IMR-90 (cell line): ENCODE data around the gene TNFSF13B. TPM values are rescaled to one million over a fixed set of nuclear protein-coding genes. Genes with fewer than 3 reads are reported as not detected.

Experiments used
- ATAC-seq: fragments of 200-7000 bp; cut with Tn5 transposase; 2 replicates; pipeline ENCODE4 v1.9.1; 2020; ENCODE audit warnings: low read depth, mild to moderate bottlenecking, moderate library complexity
- BruUV-seq: library from RNA; stranded (reverse); fragments of 400-500 nt; replicated peaks from 2 replicates; lab custom pipeline; 2021; lab: Mats Ljungman, UMichigan
- CTCF ChIA-PET: fragments of 300-600 bp; formaldehyde crosslinking; extraction: SDS; loops from one replicate; lab custom pipeline; 2021; ENCODE audit warnings: antibody characterized with exemption; lab: Yijun Ruan, JAX
- POLR2A ChIA-PET: fragments of 300-600 bp; sonication (Branson Sonifier 250); formaldehyde crosslinking; loops from one replicate; lab custom pipeline; 2022; ENCODE audit warnings: antibody characterized with exemption; ENCODE audit not compliant: unreplicated experiment; lab: Charles Lee
- DNase-seq: peaks from one replicate; pipeline ENCODE4 v3.0.0; 2013
- H2AFZ ChIP-seq: replicated peaks from 2 replicates; pipeline ENCODE3; 2013; ENCODE audit warnings: low read length, mild to moderate bottlenecking; ENCODE audit not compliant: poor library complexity
- H2AK5ac ChIP-seq: 2 replicates; pipeline ENCODE4 v1.6.1; 2013; ENCODE audit warnings: low read depth, low read length, inconsistent platforms
- H2AK9ac ChIP-seq: replicated peaks from 2 replicates; pipeline ENCODE3; 2013; ENCODE audit warnings: mild to moderate bottlenecking, low read depth, low read length, moderate library complexity; ENCODE audit not compliant: poor library complexity
- H2BK120ac ChIP-seq: 2 replicates; pipeline ENCODE4 v1.6.1; 2013; ENCODE audit warnings: low read depth, low read length, inconsistent platforms
- H2BK15ac ChIP-seq: 3 replicates; pipeline ENCODE4 v1.6.1; 2013; ENCODE audit warnings: low read depth, low read length, inconsistent platforms
- H2BK20ac ChIP-seq: 2 replicates; pipeline ENCODE4 v1.6.1; 2013; ENCODE audit warnings: low read depth, mild to moderate bottlenecking, inconsistent platforms, low read length, moderate library complexity
- H2BK5ac ChIP-seq: 2 replicates; pipeline ENCODE4 v1.6.1; 2013; ENCODE audit warnings: mild to moderate bottlenecking, low read depth, low read length, inconsistent platforms; ENCODE audit not compliant: poor library complexity, severe bottlenecking
- H3K14ac ChIP-seq: replicated peaks from 2 replicates; pipeline ENCODE4 v1.6.1; 2013; ENCODE audit warnings: low read depth, low read length, inconsistent platforms
- H3K18ac ChIP-seq: 2 replicates; pipeline ENCODE4 v1.6.1; 2013; ENCODE audit warnings: low read depth, low read length, control low read depth
- H3K23ac ChIP-seq: 2 replicates; pipeline ENCODE4 v1.6.1; 2013; ENCODE audit warnings: low read depth, low read length, inconsistent platforms
- H3K27ac ChIP-seq: 2 replicates; pipeline ENCODE4 v1.5.1; 2013; ENCODE audit warnings: mild to moderate bottlenecking, control low read depth, low read length; ENCODE audit not compliant: insufficient read depth
- H3K27me3 ChIP-seq: 2 replicates; pipeline ENCODE4 v1.6.1; 2013; ENCODE audit warnings: low read length; ENCODE audit not compliant: control insufficient read depth, insufficient read depth
- H3K36me3 ChIP-seq: 2 replicates; pipeline ENCODE4 v1.6.1; 2013; ENCODE audit warnings: low read length, mixed read lengths; ENCODE audit not compliant: control insufficient read depth, insufficient read depth
- H3K4ac ChIP-seq: 2 replicates; pipeline ENCODE4 v1.6.1; 2013; ENCODE audit warnings: low read depth, low read length, inconsistent platforms
- H3K4me1 ChIP-seq: 2 replicates; pipeline ENCODE4 v1.6.1; 2013; ENCODE audit warnings: low read length, mixed read lengths; ENCODE audit not compliant: control insufficient read depth, insufficient read depth
- H3K4me2 ChIP-seq: 2 replicates; pipeline ENCODE4 v1.6.1; 2013; ENCODE audit warnings: low read depth, mild to moderate bottlenecking, control low read depth, low read length, moderate library complexity
- H3K4me3 ChIP-seq: 2 replicates; pipeline ENCODE4 v1.5.1; 2013; ENCODE audit warnings: low read depth, mild to moderate bottlenecking, control low read depth, low read length, moderate library complexity; ENCODE audit not compliant: insufficient read depth
- H3K56ac ChIP-seq: 2 replicates; pipeline ENCODE4 v1.6.1; 2013; ENCODE audit warnings: low read length, inconsistent platforms; ENCODE audit not compliant: insufficient read depth; ENCODE audit errors: extremely low read depth
- H3K79me1 ChIP-seq, 2 experiments: 2 replicates each; pipeline ENCODE4 v1.6.1; 2013; ENCODE audit warnings: low read length in 2 of 2, inconsistent platforms in 1 of 2, low read depth in 1 of 2
- H3K9ac ChIP-seq: 2 replicates; pipeline ENCODE4 v1.6.1; 2013; ENCODE audit warnings: low read depth, low read length, control low read depth
- H3K9me1 ChIP-seq: 2 replicates; pipeline ENCODE4 v1.6.1; 2013; ENCODE audit warnings: low read length, inconsistent platforms; ENCODE audit not compliant: insufficient read depth
- H3K9me3 ChIP-seq: 2 replicates; pipeline ENCODE4 v1.6.1; 2013; ENCODE audit warnings: low read length; ENCODE audit not compliant: control insufficient read depth, insufficient read depth
- H4K20me1 ChIP-seq: 2 replicates; pipeline ENCODE4 v1.6.1; 2013; ENCODE audit warnings: low read length, inconsistent platforms; ENCODE audit not compliant: insufficient read depth
- H4K5ac ChIP-seq: 2 replicates; pipeline ENCODE4 v1.6.1; 2013; ENCODE audit warnings: mild to moderate bottlenecking, low read depth, low read length, control low read depth
- H4K8ac ChIP-seq, 2 experiments: 2 replicates each; pipeline ENCODE4 v1.6.1; 2013; ENCODE audit warnings: low read depth in 2 of 2, low read length in 2 of 2, control low read depth in 1 of 2, inconsistent platforms in 1 of 2
- H4K91ac ChIP-seq: 2 replicates; pipeline ENCODE4 v1.6.1; 2013; ENCODE audit warnings: low read depth, low read length, inconsistent platforms; ENCODE audit not compliant: insufficient read depth
- BHLHE40 ChIP-seq: fragments of 150-350 bp; IDR thresholded peaks from 2 replicates; pipeline ENCODE4 v1.6.1; 2016; ENCODE audit warnings: mild to moderate bottlenecking, low read depth, low read length
- CHD1 ChIP-seq: IDR thresholded peaks from 2 replicates; pipeline ENCODE4 v1.6.1; 2012; ENCODE audit warnings: low read depth, low read length, improper control_type of control experiment
- CTCF ChIP-seq: conservative IDR thresholded peaks from 2 replicates; pipeline ENCODE4 v1.5.1; 2012; ENCODE audit warnings: mild to moderate bottlenecking, low read depth, low read length, improper control_type of control experiment
- FOS ChIP-seq: fragments of 150-350 bp; IDR thresholded peaks from 2 replicates; pipeline ENCODE4 v1.6.1; 2016; ENCODE audit warnings: low read depth, low read length
- MAFK ChIP-seq: IDR thresholded peaks from 2 replicates; pipeline ENCODE4 v1.6.1; 2012; ENCODE audit warnings: low read depth, low read length, improper control_type of control experiment
- MAZ ChIP-seq: IDR thresholded peaks from 2 replicates; pipeline ENCODE4 v1.6.1; 2012; ENCODE audit warnings: low read depth, mild to moderate bottlenecking, low read length, improper control_type of control experiment, moderate library complexity, borderline replicate concordance
- MXI1 ChIP-seq: IDR thresholded peaks from 2 replicates; pipeline ENCODE4 v1.6.1; 2012; ENCODE audit warnings: low read depth, mild to moderate bottlenecking, low read length, moderate library complexity, borderline replicate concordance
- NFE2L2 ChIP-seq: fragments of 150-350 bp; IDR thresholded peaks from 2 replicates; pipeline ENCODE4 v1.6.1; 2016; ENCODE audit warnings: low read depth, mild to moderate bottlenecking, low read length
- POLR2A ChIP-seq: IDR thresholded peaks from 2 replicates; pipeline ENCODE4 v1.6.1; 2012; ENCODE audit warnings: mild to moderate bottlenecking, low read depth, low read length
- RCOR1 ChIP-seq: IDR thresholded peaks from 2 replicates; pipeline ENCODE4 v1.6.1; 2012; ENCODE audit warnings: mild to moderate bottlenecking, low read length, improper control_type of control experiment; ENCODE audit not compliant: insufficient replicate concordance
- RFX5 ChIP-seq: IDR thresholded peaks from 2 replicates; pipeline ENCODE4 v1.8.0; 2012; ENCODE audit warnings: low read depth, mild to moderate bottlenecking, low read length, moderate library complexity
- SMC3 ChIP-seq: fragments of 150-350 bp; IDR thresholded peaks from 2 replicates; pipeline ENCODE4 v1.6.1; 2016; ENCODE audit warnings: low read depth, mild to moderate bottlenecking, antibody characterized with exemption, low read length, moderate library complexity
- WGBS, 2 experiments: methylation state at CpG; one replicate each; pipeline versions ENCODE4 v1.1.5 to v1.1.7; 2013; ENCODE audit warnings: missing lambda C conversion rate in 2 of 2; ENCODE audit not compliant: insufficient read length in 1 of 2; ENCODE audit errors: extremely low coverage in 2 of 2; 5-methylcytosine and 5-hydroxymethylcytosine counted together
- dilution Hi-C: fragments of 300-500 bp; cut with HindIII; formaldehyde crosslinking; loops from one replicate; pipeline ENCODE4 v1.14.3; 2018; ENCODE audit warnings: low sequenced_read_pairs; ENCODE audit not compliant: unreplicated experiment
- in situ Hi-C: fragments of 300-500 bp; cut with MboI; formaldehyde crosslinking; loops from 3 replicates; pipeline ENCODE4 v1.14.3; 2019; ENCODE audit warnings: low sequenced_read_pairs, inconsistent platforms, mixed read lengths
- intact Hi-C: fragments of 100-400 bp; cut with micrococcal nuclease; formaldehyde crosslinking; loops from 2 replicates; pipeline ENCODE4 v1.10.0; 2022
- polyA plus RNA-seq, 3 experiments: library from polyadenylated mRNA; depleted of rRNA; stranded (reverse); fragments of >200 nt; gene quantifications; 2 replicates each; pipeline ENCODE4 v1.2.3, GENCODE V29; 2012; ENCODE audit warnings: low replicate concordance in 1 of 3
- total RNA-seq: library from RNA; depleted of rRNA; stranded (reverse); fragments of >200 nt; gene quantifications from 2 replicates; pipeline ENCODE4 v1.2.3, GENCODE V29; 2012
- TF ChIP-seq, protein P1 (sequence below): fragments of 150-350 bp; IDR thresholded peaks from 2 replicates; pipeline ENCODE4 v1.6.1; 2016; ENCODE audit warnings: low read depth, mild to moderate bottlenecking, low read length, moderate library complexity, borderline replicate concordance
- TF ChIP-seq, protein P2 (sequence below): fragments of 150-350 bp; IDR thresholded peaks from 2 replicates; pipeline ENCODE4 v1.6.1; 2017; ENCODE audit warnings: mild to moderate bottlenecking, antibody characterized with exemption, low read length, low read depth

TNFSF13B gene
- total and polyA plus RNA-seq, 2 of the 4 experiments (the other 2 are of a cell fraction) = 0.29 to 0.54 TPM

DNA sequence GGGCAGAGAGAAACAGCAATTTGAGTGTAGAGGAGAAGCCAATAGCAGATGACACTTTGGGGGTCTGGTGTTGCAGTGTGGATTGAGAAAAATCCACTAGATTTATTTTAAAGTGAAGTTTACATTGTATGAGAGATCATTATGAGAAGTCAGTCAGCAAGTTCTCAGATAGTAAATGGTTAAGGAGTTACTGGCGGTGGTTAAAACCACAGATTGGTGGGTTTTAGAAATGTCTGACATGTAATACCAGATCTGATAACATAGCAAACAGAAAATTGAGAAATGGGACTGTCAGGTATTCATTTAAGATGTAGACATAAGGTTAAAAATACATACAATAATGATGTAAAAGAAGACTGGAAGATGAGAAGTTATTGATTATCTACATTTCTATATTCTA is 44.1 kb upstream of the TNFSF13B start:
- BruUV-seq = no TSS peak
- dilution Hi-C loops = no loop called here
- POLR2A ChIA-PET = no interaction called here

More for the DNA sequence above, 44.1 kb upstream of the TNFSF13B start:
- Histone ChIP-seq H2AK5ac (no peak overlapping the region), H3K23ac (no peak overlapping the region), H3K27ac (no peak overlapping the region), H3K4me3 (no peak overlapping the region), H3K18ac (no peak overlapping the region), H3K36me3 (no peaks in the 10 kb centered on the region), H4K8ac (no peak overlapping the region), H3K79me1 (peaks cover 28 to 43% of the 10 kb centered on the region in 2 experiments), H2BK15ac (no peak overlapping the region), H2BK5ac (no peak overlapping the region), H4K5ac (no peak overlapping the region), H2BK20ac (no peak overlapping the region), H3K56ac (no peak overlapping the region), H3K9me1 (no peaks in the 10 kb centered on the region; the same call in 1 of the 2 replicates), H4K91ac (no peak overlapping the region), H3K27me3 (no peaks in the 10 kb centered on the region), H3K14ac (no peak overlapping the region), H2BK120ac (no peak overlapping the region), H3K4ac (no peak overlapping the region), H3K9ac (no peak overlapping the region), H3K4me2 (no peak overlapping the region), H3K9me3 (no peaks in the 10 kb centered on the region), H2AK9ac (no peak overlapping the region), H4K20me1 (peaks cover 21% of the 10 kb centered on the region; the same call in 1 of the 2 replicates), H2AFZ (no peak overlapping the region), H3K4me1 (peaks cover 8% of the 10 kb centered on the region; the same call in 1 of the 2 replicates)
- TF ChIP-seq RCOR1 = no peak
- no peak for TF ChIP-seq MXI1
- TF ChIP-seq CHD1 = no peak
- TF ChIP-seq MAFK = no peak
- no peak for TF ChIP-seq RFX5
- no peak for TF ChIP-seq CTCF
- TF ChIP-seq, protein P1, sequence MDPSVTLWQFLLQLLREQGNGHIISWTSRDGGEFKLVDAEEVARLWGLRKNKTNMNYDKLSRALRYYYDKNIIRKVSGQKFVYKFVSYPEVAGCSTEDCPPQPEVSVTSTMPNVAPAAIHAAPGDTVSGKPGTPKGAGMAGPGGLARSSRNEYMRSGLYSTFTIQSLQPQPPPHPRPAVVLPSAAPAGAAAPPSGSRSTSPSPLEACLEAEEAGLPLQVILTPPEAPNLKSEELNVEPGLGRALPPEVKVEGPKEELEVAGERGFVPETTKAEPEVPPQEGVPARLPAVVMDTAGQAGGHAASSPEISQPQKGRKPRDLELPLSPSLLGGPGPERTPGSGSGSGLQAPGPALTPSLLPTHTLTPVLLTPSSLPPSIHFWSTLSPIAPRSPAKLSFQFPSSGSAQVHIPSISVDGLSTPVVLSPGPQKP = no peak
- TF ChIP-seq POLR2A = no peak
- TF ChIP-seq SMC3 = no peak
- no peak for TF ChIP-seq MAZ
- no peak for TF ChIP-seq BHLHE40
- TF ChIP-seq, protein P2, sequence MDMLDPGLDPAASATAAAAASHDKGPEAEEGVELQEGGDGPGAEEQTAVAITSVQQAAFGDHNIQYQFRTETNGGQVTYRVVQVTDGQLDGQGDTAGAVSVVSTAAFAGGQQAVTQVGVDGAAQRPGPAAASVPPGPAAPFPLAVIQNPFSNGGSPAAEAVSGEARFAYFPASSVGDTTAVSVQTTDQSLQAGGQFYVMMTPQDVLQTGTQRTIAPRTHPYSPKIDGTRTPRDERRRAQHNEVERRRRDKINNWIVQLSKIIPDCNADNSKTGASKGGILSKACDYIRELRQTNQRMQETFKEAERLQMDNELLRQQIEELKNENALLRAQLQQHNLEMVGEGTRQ = no peak
- TF ChIP-seq NFE2L2 = no peak
- no peak for TF ChIP-seq FOS
- WGBS, 2 experiments = no CpG with 5 or more reads among the region's 1 CpG
- in situ Hi-C loops = no loop called here
- ATAC-seq (no peak), DNase-seq (no peak)
- CTCF ChIA-PET = no interaction called here
- intact Hi-C loops = loop anchor here (5.0 kb wide), 1 partner anchor 282 kb away; no protein-coding TSS in a partner anchor
